OCI-LY3 (cell line): ENCODE measurements around the gene MAMDC4.
"Not testable (repeated sequence)": the region's sequence is repeated elsewhere in the genome, so short reads cannot be mapped to it uniquely, and the experiment has no call there.

Source experiments
- H2AFZ ChIP-seq: fragments of 200-600, 300-600 bp; shearing (Covaris generic); 2 replicates; pipeline ENCODE4 v1.6.0; 2014; ENCODE audit warnings: antibody characterized with exemption, low read depth, low read length
- H3K27ac ChIP-seq: fragments of 200-600, 300-600 bp; sonication (generic); 2 replicates; pipeline ENCODE4 v1.5.1; 2014; ENCODE audit warnings: mild to moderate bottlenecking, low read length, moderate library complexity, mixed read lengths
- H3K27me3 ChIP-seq: fragments of 200-600, 300-600 bp; sonication (generic); 2 replicates; pipeline ENCODE4 v1.6.1; 2014; ENCODE audit warnings: low read depth, low read length, mixed read lengths
- H3K36me3 ChIP-seq: fragments of 200-600, 300-600 bp; sonication (generic); replicated peaks from 2 replicates; pipeline ENCODE3; 2014; ENCODE audit warnings: low read depth, low read length, mixed read lengths
- H3K4me1 ChIP-seq: fragments of 300-600, 200-600 bp; sonication (generic); 2 replicates; pipeline ENCODE4 v1.6.1; 2014; ENCODE audit warnings: low read length, mixed read lengths
- H3K4me2 ChIP-seq: fragments of 200-600, 300-600 bp; sonication (generic); 2 replicates; pipeline ENCODE4 v1.6.1; 2014; ENCODE audit warnings: low read length, mixed read lengths
- H3K4me3 ChIP-seq: fragments of 300-600, 200-600 bp; sonication (generic); 2 replicates; pipeline ENCODE4 v1.5.1; 2014; ENCODE audit warnings: antibody characterized with exemption, mild to moderate bottlenecking, low read length, moderate library complexity
- H3K79me2 ChIP-seq: fragments of 300-600, 200-600 bp; shearing (Covaris generic); 2 replicates; pipeline ENCODE4 v1.6.1; 2014; ENCODE audit warnings: mild to moderate bottlenecking, low read length, mixed read lengths
- H3K9ac ChIP-seq: fragments of 300-600, 200-600 bp; shearing (Covaris generic); 2 replicates; pipeline ENCODE4 v1.6.0; 2014; ENCODE audit warnings: mild to moderate bottlenecking, low read length, moderate library complexity
- H3K9me3 ChIP-seq: fragments of 200-600, 300-600 bp; shearing (Covaris generic); 2 replicates; pipeline ENCODE4 v1.6.1; 2014; ENCODE audit warnings: low read length, mixed read lengths; ENCODE audit not compliant: insufficient read depth
- H4K20me1 ChIP-seq: fragments of 200-600, 300-600 bp; sonication (generic); 2 replicates; pipeline ENCODE4 v1.6.1; 2016; ENCODE audit warnings: low read length, mixed read lengths; ENCODE audit not compliant: insufficient read depth
- CTCF ChIP-seq: fragments of 200-600, 300-600 bp; sonication (generic); IDR thresholded peaks from 2 replicates; pipeline ENCODE4 v1.5.1; 2014; ENCODE audit warnings: antibody characterized with exemption, low read length, low read depth
- EZH2phosphoT487 ChIP-seq: fragments of 200-600 bp; shearing (Covaris generic); IDR thresholded peaks from 2 replicates; pipeline ENCODE4 v1.6.1; 2018; ENCODE audit warnings: antibody characterized with exemption, mixed run types, low read depth

Gene MAMDC4

GRCh38 chr9:136843801-136844740 lies 8.1 kb upstream of the MAMDC4 start:
- H3K9me3 ChIP-seq, H3K9ac ChIP-seq, H3K4me3 ChIP-seq, H3K27ac ChIP-seq, H4K20me1 ChIP-seq, H2AFZ ChIP-seq, H3K36me3 ChIP-seq, H3K79me2 ChIP-seq, H3K27me3 ChIP-seq: not testable (repeated sequence)
- Histone ChIP-seq H3K4me2 (peak overlapping the region; percentile 46; the same call in 1 of the 2 replicates), H3K4me1 (peaks cover 13% of the 10 kb centered on the region)
- TF ChIP-seq CTCF = peak; percentile 50

GRCh38 chr9:136844761-136845464 lies 7.2 kb upstream of the MAMDC4 start:
- H3K9ac ChIP-seq = no peak overlapping the region
- H3K36me3 ChIP-seq = peaks cover 3% of the 10 kb centered on the region
- TF ChIP-seq EZH2phosphoT487 = no peak
- TF ChIP-seq CTCF = no peak
- no peak overlapping the region for H3K4me3 ChIP-seq
- no peak overlapping the region for H3K4me2 ChIP-seq
- peaks cover 15% of the 10 kb centered on the region for H3K4me1 ChIP-seq
- peaks cover 3% of the 10 kb centered on the region; the same call in 1 of the 2 replicates for H4K20me1 ChIP-seq
- no peaks in the 10 kb centered on the region for H3K27me3 ChIP-seq
- H2AFZ ChIP-seq = no peak overlapping the region
- no peaks in the 10 kb centered on the region for H3K9me3 ChIP-seq
- no peak overlapping the region for H3K27ac ChIP-seq
- H3K79me2 ChIP-seq = no peaks in the 10 kb centered on the region

GRCh38 chr9:136845465-136846260 lies 6.5 kb upstream of the MAMDC4 start:
- Histone ChIP-seq H3K4me1 (peaks cover 18% of the 10 kb centered on the region), H3K27me3 (no peaks in the 10 kb centered on the region), H2AFZ (no peak overlapping the region), H3K79me2 (no peaks in the 10 kb centered on the region), H3K9ac (no peak overlapping the region), H3K4me2 (no peak overlapping the region), H3K9me3 (no peaks in the 10 kb centered on the region), H4K20me1 (peaks cover 10% of the 10 kb centered on the region), H3K36me3 (no peaks in the 10 kb centered on the region), H3K4me3 (no peak overlapping the region), H3K27ac (no peak overlapping the region)
- TF ChIP-seq EZH2phosphoT487 = no peak
- TF ChIP-seq CTCF = no peak
